Measurements from ENCODE around the gene TMC7. TPM values are rescaled to one million over a fixed set of nuclear protein-coding genes. Genes with fewer than 3 reads are reported as not detected.

The TMC7 gene
- total and polyA plus RNA-seq, 2 of the 13 experiments (the other 11 are each of a cell fraction or from before 2014, with no cell fraction given) = 1.2 to 5.1 TPM

DNA sequence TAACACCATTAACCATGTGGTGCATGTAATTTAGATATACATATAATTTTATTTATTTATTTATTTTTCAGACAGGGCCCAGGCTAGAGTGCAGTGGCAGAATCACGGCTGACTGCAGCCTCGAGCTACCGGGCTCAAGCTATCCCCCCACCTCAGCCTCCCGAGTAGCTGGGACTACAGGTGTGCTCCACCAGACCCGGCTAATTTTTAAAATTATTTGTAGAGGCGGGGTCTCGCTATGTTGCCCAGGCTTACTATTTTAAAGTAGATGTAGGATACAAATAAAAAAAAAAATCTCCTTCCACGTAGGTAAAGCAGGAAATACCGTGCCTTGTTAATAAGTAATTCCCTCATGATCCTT is 83.2 kb downstream of the TMC7 start (continued):
- TF ChIP-seq, protein P1, sequence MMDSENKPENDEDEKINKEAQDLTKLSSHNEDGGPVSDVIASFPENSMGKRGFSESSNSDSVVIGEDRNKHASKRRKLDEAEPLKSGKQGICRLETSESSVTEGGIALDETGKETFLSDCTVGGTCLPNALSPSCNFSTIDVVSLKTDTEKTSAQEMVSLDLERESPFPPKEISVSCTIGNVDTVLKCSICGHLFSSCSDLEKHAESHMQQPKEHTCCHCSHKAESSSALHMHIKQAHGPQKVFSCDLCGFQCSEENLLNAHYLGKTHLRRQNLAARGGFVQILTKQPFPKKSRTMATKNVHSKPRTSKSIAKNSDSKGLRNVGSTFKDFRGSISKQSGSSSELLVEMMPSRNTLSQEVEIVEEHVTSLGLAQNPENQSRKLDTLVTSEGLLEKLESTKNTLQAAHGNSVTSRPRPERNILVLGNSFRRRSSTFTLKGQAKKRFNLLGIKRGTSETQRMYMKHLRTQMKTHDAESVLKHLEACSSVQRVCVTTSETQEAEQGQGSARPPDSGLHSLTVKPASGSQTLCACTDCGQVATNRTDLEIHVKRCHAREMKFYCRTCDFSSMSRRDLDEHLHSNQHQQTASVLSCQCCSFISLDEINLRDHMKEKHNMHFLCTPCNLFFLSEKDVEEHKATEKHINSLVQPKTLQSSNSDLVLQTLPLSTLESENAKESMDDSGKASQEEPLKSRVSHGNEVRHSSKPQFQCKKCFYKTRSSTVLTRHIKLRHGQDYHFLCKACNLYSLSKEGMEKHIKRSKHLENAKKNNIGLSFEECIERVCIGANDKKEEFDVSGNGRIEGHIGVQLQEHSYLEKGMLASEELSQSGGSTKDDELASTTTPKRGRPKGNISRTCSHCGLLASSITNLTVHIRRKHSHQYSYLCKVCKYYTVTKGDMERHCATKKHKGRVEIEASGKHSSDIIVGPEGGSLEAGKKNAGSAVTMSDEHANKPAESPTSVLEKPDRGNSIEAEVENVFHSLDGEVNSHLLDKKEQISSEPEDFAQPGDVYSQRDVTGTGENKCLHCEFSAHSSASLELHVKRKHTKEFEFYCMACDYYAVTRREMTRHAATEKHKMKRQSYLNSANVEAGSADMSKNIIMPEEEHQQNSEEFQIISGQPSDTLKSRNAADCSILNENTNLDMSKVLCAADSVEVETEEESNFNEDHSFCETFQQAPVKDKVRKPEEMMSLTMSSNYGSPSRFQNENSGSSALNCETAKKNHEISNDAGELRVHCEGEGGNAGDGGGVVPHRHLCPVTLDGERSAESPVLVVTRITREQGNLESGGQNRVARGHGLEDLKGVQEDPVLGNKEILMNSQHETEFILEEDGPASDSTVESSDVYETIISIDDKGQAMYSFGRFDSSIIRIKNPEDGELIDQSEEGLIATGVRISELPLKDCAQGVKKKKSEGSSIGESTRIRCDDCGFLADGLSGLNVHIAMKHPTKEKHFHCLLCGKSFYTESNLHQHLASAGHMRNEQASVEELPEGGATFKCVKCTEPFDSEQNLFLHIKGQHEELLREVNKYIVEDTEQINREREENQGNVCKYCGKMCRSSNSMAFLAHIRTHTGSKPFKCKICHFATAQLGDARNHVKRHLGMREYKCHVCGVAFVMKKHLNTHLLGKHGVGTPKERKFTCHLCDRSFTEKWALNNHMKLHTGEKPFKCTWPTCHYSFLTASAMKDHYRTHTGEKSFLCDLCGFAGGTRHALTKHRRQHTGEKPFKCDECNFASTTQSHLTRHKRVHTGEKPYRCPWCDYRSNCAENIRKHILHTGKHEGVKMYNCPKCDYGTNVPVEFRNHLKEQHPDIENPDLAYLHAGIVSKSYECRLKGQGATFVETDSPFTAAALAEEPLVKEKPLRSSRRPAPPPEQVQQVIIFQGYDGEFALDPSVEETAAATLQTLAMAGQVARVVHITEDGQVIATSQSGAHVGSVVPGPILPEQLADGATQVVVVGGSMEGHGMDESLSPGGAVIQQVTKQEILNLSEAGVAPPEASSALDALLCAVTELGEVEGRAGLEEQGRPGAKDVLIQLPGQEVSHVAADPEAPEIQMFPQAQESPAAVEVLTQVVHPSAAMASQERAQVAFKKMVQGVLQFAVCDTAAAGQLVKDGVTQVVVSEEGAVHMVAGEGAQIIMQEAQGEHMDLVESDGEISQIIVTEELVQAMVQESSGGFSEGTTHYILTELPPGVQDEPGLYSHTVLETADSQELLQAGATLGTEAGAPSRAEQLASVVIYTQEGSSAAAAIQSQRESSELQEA (CRISPR knock-in tag; IDR thresholded peaks at IDR 0.05; ENCODE audit: not compliant biosample characterization) = peak; percentile 2
- no peak for TF ChIP-seq XRCC5 (optimal IDR thresholded peaks at IDR 0.05; ENCODE audit: low read length)
- TF ChIP-seq FOXK1 (CRISPR knock-in tag; IDR thresholded peaks at IDR 0.05; ENCODE audit: borderline replicate concordance, low read depth) = no peak
- TF ChIP-seq ONECUT2 (CRISPR knock-in tag; IDR thresholded peaks at IDR 0.05) = no peak
- TF ChIP-seq GABPB1 (CRISPR knock-in tag; IDR thresholded peaks at IDR 0.05) = no peak
- TF ChIP-seq ZC3H4 (CRISPR knock-in tag; IDR thresholded peaks at IDR 0.05; ENCODE audit: borderline replicate concordance) = no peak
- TF ChIP-seq ZNF547 (CRISPR knock-in tag; IDR thresholded peaks at IDR 0.05) = 0 out of 2 replicates have a peak, but pooled peaks have one; percentile 0
- TF ChIP-seq, protein P2, sequence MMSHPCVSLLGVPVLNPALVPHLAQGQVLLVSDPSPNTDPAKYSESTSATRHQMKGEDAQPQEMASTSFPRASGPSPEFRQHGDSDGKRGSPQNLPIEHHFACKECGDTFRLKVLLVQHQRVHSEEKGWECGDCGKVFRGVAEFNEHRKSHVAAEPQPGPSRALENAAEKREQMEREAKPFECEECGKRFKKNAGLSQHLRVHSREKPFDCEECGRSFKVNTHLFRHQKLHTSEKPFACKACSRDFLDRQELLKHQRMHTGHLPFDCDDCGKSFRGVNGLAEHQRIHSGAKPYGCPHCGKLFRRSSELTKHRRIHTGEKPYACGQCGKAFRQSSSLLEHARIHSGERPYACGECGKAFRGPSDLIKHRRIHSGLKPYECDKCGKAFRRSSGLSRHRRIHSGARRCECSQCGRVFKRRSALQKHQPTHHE (CRISPR knock-in tag; IDR thresholded peaks at IDR 0.05; ENCODE audit: borderline replicate concordance) = no peak
- TF ChIP-seq ZNF577 (CRISPR knock-in tag; IDR thresholded peaks at IDR 0.05; ENCODE audit: borderline replicate concordance, low read depth) = no peak
- TF ChIP-seq KLF11 (CRISPR knock-in tag; IDR thresholded peaks at IDR 0.05) = no peak
- TF ChIP-seq ZHX1 (CRISPR knock-in tag; IDR thresholded peaks at IDR 0.05; ENCODE audit: low read depth) = no peak
- TF ChIP-seq NONO (IDR thresholded peaks at IDR 0.05) = no peak
- no peak for TF ChIP-seq NONO (CRISPR knock-in tag; conservative IDR thresholded peaks at IDR 0.05)
- peak; percentile 37; the same call in 1 of the 2 replicates for TF ChIP-seq ZFP36L1 (CRISPR knock-in tag; IDR thresholded peaks at IDR 0.05)
- no peak for TF ChIP-seq AGO1 (IDR thresholded peaks at IDR 0.05; ENCODE audit: low read depth, low read length, poor library complexity, severe bottlenecking)
- no peak for TF ChIP-seq KDM2A (CRISPR knock-in tag; IDR thresholded peaks at IDR 0.05; ENCODE audit: borderline replicate concordance, low read depth)
- TF ChIP-seq MEIS2 (CRISPR knock-in tag; IDR thresholded peaks at IDR 0.05) = no peak
- no peak for TF ChIP-seq ZNF616 (CRISPR knock-in tag; IDR thresholded peaks at IDR 0.05; ENCODE audit: low read depth)
